A549 (cell line): ENCODE results near the gene RTL5.

ENCODE experiments used
- CBX2 ChIP-seq: fragments of 200-600 bp; sonication (generic); IDR thresholded peaks from 2 replicates; pipeline ENCODE4 v1.6.1; 2016; ENCODE audit warnings: low read depth, mild to moderate bottlenecking, borderline replicate concordance
- CTCF ChIP-seq: fragments of >200 bp; sonication (Bioruptor Twin); formaldehyde crosslinking; IDR thresholded peaks from 3 replicates; pipeline ENCODE4 v1.5.1; 2016
- ELK1 ChIP-seq: fragments of 150-350 bp; IDR thresholded peaks from 2 replicates; pipeline ENCODE4 v1.6.1; 2014; ENCODE audit warnings: low read depth, mild to moderate bottlenecking, low read length
- EP300 ChIP-seq, 2 experiments: fragments of >200 bp; sonication (Bioruptor Twin); formaldehyde crosslinking; IDR thresholded peaks; 2 replicates in 1 of 2; 3 replicates in 1 of 2; pipeline ENCODE4 v1.6.1; 2016 to 2017
- FOSL2 ChIP-seq, 2 experiments: fragments of 450-650 bp in 1 of 2; fragments of >200 bp in 1 of 2; sonication (Bioruptor Twin) in 1 of 2; formaldehyde crosslinking; IDR thresholded peaks; 2 replicates each; pipeline versions ENCODE4 v1.5.0 to v1.6.1; 2016 to 2020; ENCODE audit warnings: mild to moderate bottlenecking in 1 of 2, moderate library complexity in 1 of 2
- MAFK ChIP-seq: fragments of 450-650 bp; IDR thresholded peaks from 2 replicates; pipeline ENCODE4 v1.6.1; 2014; ENCODE audit not compliant: partially characterized antibody
- PHF8 ChIP-seq: fragments of 200-600 bp; sonication (generic); IDR thresholded peaks from 2 replicates; pipeline ENCODE4 v1.6.1; 2016; ENCODE audit warnings: low read depth, mild to moderate bottlenecking, antibody characterized with exemption, moderate library complexity, borderline replicate concordance
- POLR2A ChIP-seq: IDR thresholded peaks from 2 replicates; pipeline ENCODE4 v1.6.1; 2012; ENCODE audit warnings: mild to moderate bottlenecking, low read length
- TP53 ChIP-seq: fragments of 250-450 bp; sonication (Bioruptor Pico); IDR thresholded peaks from 2 replicates; pipeline ENCODE4 v1.5.0; 2021; ENCODE audit warnings: mild to moderate bottlenecking, moderate library complexity
- TF ChIP-seq, protein P1 (sequence below): IDR thresholded peaks from 2 replicates; pipeline ENCODE4 v1.6.1; 2012

DNA sequence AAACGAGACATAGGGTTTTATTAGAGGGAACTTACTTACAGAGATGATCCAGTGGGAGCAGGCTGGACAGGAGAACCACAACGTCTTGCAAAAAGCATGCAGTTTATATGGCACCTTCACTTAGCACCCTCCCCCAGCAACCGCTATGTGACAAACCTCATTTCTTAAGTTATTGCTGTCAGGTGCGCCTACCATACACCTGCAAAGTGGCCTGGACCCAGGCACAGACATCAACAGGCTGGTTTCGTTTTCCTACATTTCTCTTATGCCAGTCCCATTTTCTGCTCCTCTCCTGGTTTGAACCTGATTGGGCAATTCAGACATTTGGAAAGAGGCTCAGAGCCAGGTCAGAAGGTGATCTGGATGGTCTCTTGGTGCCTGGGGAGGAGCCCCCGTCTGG, 18.3 kb downstream of the RTL5 start:
- TF ChIP-seq FOSL2 (IDR thresholded peaks at IDR 0.05) = no peak
- no peak for TF ChIP-seq FOSL2 (CRISPR knock-in tag; IDR thresholded peaks at IDR 0.05)
- TF ChIP-seq TP53 (CRISPR knock-in tag) = no peak
- TF ChIP-seq ELK1 = no peak
- TF ChIP-seq CTCF = no peak
- no peak for TF ChIP-seq POLR2A
- TF ChIP-seq PHF8 = no peak
- TF ChIP-seq MAFK = no peak
- TF ChIP-seq EP300 (IDR thresholded peaks at IDR 0.05) = no peak
- TF ChIP-seq CBX2 = no peak
- TF ChIP-seq, protein P1, sequence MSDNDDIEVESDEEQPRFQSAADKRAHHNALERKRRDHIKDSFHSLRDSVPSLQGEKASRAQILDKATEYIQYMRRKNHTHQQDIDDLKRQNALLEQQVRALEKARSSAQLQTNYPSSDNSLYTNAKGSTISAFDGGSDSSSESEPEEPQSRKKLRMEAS = no peak
